HG02938 (cell line): ENCODE results near the gene RPRD2.

Source experiments
- ATAC-seq: cut with Tn5 transposase; IDR thresholded peaks from one replicate; pipeline ENCODE4 v1.9.1; 2021; ENCODE audit warnings: mild to moderate bottlenecking, moderate library complexity; ENCODE audit not compliant: unreplicated experiment

The RPRD2 gene

GRCh38 chr1:150512846-150513245, 148.9 kb downstream of the RPRD2 start:
- ATAC-seq: no peak

- ATAC-seq: no peak
These were observed 149.4 kb downstream of the RPRD2 start for GRCh38 chr1:150513351-150513791.

- ATAC-seq: no peak
These were observed 150.3 kb downstream of the RPRD2 start for GRCh38 chr1:150514260-150514659.

DNA sequence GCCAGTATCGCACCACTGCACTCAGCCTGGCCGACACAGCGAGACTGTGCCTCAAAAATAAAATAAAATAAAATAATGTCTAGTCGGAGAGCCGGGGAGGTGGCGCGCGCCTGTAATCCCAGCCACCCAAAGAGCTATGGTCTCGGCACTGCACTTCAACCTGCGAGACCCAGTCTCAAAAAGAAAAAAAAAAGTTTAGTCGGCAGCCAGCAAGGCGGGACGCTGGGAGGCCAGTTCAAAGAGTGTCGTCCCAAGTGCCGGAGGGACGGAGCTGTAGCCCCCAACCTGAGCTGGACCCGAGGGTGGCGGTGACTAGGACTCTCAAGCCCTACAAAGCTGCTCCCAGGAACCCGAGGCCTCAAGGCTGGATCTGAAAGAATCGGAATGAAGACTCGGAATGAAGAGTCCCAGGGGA, 151.0 kb downstream of the RPRD2 start:
- ATAC-seq: no peak

GRCh38 chr1:150515328-150516049, 151.5 kb downstream of the RPRD2 start, which contains the start of gene FALEC:
TSS of gene FALEC (plus strand) at chr1:150515752.
- peak; percentile 85 for ATAC-seq

- peak; percentile 12 for ATAC-seq
These were observed 152.2 kb downstream of the RPRD2 start for GRCh38 chr1:150516050-150516591.

GRCh38 chr1:150516616-150517015, 152.7 kb downstream of the RPRD2 start:
- ATAC-seq: no peak

DNA sequence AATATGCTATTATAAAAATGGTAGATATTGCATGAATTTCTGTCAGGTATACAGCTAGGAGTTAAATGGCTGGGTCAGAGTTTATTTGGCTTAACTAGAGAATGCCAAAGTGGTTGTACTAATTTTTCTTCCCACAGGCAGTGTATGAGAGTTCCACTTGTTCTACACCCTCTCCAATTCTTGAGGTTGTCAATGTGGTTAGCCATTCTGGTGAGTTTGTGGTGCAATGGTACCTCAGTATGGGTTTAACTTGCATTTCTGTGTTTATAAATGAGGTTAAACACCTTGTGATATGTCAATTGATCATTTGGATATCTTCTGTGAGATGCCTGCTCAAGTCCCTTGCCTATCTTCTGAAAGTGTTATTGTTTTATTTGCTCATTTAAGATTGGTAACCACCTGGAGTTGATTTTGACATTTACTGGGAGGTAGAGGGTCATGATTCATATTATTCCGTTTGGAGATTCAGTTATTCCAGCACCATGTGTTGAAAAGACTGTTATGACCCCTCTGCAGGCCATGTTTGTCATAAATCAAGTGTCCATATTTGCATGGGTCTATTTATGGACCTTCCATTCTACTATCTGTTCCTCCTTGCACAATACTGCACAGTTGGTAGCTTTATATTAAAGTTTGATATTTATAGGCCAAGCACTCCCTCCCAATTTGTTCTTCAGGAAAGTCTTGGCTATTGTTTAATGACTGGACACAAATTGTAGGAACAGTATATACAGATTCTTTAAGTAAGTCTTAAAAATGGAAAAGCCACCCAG, 157.4 kb downstream of the RPRD2 start:
- no peak for ATAC-seq

DNA sequence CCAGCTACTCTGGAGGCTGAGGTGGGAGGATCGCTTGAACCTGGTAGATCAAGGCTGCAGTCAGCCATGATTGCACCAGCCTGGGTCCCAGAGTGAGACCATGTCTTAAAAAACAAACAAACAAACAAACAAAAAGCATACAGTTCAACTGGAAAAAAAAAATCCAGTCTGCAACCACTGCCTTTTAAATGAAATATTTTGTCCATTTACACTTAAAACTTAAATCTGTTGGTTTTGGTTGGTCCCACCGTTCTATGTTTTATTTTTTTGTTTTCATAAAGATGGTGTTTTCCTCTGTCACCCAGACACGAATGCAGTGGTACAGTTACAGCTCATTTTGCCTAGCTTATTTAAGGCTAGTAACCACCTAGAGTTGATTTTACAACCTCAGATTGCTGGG, 161.4 kb downstream of the RPRD2 start:
- no peak for ATAC-seq
